ENCODE measurements around the gene APPL2.

Gene APPL2

GRCh38 chr12:105222284-105222655 is 13.7 kb downstream of the APPL2 start:
- no peak for DNase-seq

GRCh38 chr12:105221583-105222283 is 14.2 kb downstream of the APPL2 start:
- DNase-seq = no peak

DNA sequence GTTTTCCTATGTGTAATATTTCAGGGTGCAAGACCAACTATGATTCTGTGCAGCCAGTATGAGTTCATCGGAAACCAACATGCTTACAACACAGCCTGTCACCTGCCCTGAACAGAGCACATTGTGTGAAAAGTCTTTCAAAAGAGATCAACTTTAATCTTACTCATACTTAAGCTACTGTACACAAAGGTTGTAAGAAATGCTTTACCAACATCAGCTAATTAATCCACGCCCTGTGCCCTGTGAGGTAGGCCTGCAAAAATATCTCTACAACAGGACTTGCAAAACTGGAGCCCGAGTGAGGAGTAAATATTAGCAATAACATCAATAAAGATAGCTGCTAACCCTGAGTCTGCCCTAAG is 15.1 kb downstream of the APPL2 start:
- DNase-seq = no peak

DNA sequence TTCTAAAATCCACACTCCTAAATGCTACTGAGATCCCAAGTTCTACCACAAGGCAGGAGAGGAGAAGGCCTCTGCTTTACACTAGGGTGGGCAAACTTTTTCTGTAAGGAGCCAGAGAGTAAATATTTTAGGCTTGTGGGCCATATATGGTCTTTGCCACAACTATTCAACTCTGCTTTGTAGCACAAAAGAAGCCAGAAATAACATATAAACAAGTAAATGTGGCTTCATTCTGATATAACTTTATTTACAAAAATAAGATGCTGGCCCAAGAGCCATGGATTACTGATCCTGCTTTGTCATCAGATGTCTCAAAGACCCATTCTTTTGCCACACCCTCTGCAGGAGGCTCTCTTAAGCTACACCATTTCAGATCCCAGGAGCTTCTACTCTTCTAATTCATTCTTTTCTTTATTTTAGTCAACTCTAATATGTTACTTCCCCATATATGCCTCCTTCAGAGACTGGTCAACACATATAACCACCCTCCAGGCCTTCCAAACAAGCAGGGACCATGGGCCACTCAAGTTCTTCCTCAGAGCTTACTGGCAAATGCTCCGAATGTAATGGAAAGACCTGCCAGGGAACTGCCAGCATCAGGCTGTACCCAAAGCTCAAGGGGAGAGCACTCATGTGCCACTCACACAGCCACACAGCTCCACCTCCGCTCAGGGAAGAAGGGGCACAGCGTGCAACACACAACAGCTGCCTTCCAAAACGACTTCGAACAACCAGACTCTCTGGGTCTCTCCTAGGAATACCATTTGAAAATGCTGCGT is 15.6 kb downstream of the APPL2 start:
- DNase-seq = no peak

GRCh38 chr12:105219261-105220028 is 16.5 kb downstream of the APPL2 start:
- DNase-seq = no peak

DNA sequence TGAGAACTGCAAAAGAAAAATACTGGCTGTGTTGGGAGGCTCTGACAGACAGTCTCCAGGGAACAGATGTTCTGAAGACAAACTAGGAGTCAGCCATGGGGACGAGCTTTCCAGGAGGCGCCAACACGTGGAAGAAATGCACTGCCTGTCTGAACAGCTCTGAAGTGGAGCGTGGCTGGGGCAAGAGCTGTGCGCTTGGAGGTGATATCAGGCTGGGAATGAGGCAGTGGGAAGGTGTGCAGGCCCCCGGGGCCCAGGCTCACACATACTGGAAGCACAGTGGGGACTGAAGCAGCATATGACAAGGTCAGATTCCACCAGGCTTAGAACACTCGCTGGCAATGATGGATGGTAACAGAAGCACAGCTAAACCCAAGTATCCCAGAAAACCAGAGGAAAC is 17.5 kb downstream of the APPL2 start:
- DNase-seq = no peak

- no peak for DNase-seq
These were observed 21.2 kb downstream of the APPL2 start for GRCh38 chr12:105214670-105215375.

- DNase-seq = no peak
These were observed 21.8 kb downstream of the APPL2 start for GRCh38 chr12:105214148-105214547.

- no peak for DNase-seq
These were observed 23.5 kb downstream of the APPL2 start for GRCh38 chr12:105212438-105212837.

- DNase-seq = no peak
These were observed 26.9 kb downstream of the APPL2 start for GRCh38 chr12:105209091-105209490.

DNA sequence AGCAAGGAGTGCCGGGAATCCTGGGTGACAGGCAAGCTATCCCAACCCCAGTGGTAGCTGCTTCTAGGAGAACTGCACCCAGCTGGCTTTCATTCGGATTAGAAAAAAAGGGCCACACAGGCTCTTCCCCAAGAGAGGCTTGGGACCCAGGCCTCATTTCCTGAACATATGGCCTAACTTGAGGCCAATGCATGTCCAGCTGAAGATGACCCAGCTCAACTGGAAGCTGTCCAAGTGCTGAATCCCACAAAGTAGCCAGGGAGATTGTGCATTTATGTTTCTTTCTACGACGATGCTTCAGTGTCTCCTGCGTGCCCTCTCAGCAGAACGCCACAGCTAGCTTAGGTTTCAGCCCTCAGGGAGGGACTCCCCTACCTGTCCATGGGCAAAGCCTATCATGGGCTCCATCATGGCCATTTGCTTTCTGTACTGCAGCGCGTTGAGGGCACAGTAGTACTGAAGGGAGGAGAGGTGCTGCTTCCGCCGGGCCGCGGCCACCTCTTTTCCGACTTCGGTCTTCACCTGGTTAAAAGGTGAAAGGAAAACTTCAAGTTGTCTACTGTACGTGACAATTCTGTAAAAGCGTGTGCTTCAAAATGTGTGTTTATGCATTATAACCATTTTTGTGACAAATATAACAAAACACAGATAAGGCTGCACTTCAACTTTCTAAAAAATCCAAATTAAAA is 29.1 kb downstream of the APPL2 start:
- DNase-seq = no peak

DNA sequence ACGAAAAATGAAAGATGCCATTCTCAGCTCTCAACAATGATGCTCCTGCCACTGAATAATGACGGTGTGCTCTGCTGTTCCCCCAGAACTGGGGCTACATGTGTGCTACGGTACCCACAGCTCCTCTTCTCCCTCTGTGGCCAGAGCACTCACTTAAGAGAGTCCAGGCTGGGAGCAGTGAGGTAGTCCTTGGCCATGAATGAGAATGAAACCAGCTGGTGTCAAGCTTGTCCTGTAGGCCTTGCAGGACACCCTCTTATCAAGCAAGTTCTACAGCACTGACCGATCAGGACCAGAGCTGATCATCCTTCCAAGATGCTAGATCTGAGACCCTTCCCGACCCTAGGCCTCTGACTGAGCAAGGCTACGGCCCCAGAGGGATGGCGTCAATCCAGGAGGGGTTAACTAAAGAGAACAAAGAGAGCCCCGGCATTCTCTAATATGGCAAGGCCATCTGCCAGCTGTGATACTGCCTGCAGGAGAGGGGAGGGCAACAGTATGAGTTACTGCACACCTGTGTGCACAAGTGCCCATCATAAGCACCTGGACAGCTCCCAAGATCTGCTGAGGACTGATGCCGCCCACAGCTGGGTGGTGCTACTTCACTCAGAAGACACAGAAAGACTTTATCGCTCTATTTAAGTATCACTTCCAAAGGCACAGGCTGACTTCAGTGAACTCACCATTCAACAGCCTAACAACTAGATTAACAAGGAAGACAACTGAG is 30.5 kb downstream of the APPL2 start:
- DNase-seq = no peak

DNA sequence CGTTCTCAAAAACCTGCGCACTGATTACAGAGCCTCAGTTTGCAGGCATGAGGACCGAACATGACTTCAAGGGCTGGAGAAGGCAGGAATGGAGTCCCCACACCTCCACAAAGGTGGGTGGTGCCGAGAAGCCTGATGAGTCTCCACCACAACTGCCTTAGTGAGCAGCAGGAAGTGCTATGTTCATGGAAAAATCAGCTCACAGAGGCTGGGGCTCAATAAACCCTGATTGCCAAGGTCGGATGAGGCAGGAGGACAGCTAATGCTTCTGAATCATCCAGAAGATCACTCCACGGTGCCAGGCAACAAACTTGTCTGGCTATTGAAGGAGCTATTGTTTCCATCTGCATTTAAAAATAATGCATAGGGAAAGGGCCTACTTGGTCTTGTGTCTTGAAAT is 31.1 kb downstream of the APPL2 start:
- no peak for DNase-seq

DNA sequence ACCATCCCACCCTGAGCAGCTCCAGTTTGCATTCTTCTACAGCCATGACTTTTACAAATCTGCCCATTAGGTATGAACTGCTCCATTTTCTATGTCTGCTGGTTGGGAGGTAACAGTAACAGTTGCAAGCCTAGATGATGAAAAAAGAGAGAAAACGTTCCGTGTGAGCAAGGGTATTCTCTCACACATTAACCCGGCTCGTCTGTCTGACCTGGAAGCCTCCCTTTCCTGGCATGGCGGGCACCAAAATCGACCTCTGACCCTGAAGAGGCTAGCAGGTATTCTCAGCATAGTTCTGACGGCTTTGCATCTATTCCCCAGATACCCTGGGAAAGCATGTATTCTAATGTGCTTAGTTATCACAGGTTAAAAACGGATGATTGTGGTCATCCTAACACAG is 31.8 kb downstream of the APPL2 start:
- DNase-seq = no peak

GRCh38 chr12:105202202-105202601 is 33.8 kb downstream of the APPL2 start:
- no peak for DNase-seq

- no peak for DNase-seq
These were observed 34.7 kb downstream of the APPL2 start for GRCh38 chr12:105201299-105201698.

DNA sequence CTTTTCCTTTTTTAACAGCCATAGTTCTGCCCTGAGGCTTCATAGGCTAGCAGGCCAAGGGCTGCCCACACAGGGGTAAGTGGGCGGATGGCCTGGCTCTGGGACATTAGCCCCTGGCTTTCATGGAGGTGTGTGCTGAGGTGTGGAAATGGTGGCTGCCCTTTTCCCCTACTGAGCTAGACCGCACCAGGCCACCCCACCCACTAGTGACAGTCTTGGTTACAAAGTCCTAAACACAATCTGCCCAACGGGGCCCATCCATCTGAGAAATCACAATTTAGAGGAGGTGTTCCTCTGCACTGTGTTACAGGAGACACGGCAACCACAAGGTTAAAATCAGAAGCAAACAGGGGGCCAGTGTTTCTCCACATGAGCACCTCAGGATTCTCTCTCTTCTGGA is 35.6 kb downstream of the APPL2 start:
- no peak for DNase-seq

DNA sequence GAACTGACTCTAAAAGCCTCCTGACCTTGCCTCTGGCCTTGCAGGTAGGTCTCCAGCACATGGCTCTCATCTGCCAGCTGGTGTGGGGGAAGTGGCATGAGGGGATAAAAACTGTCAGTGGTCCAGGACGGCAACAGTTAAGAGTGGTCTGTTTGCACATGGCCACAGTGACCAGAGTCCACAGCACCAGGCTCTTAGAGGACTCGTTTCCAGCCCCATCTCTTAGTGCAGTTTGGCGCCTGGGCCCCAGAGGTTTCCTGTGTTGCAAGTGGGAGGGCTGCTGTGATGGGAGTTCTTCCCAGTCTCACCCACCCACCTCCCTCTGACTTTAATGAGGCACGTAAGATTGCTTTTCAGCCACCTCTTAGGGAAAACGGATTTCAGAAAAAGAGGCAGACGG is 37.0 kb downstream of the APPL2 start:
- DNase-seq = no peak

- no peak for DNase-seq
These were observed 39.9 kb downstream of the APPL2 start for GRCh38 chr12:105196090-105196489.

DNA sequence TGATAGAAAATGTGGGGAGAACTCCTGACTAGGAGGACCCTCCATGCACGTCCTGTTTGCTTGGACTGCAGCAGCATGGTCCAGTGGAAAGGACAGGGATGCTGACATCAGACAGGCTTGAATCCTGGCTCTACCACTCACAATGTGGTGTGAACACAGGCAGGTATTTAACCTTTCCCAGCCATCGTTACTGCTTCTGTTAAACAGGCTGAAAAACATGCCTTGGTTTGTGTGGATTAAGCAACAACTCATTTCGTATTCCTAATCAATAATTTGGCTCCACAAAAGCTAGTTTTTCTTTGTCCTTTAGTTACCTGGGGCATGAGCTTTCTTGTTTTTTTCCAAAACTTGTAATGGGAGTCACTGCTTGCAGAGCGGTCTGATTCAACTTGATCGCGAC is 41.0 kb downstream of the APPL2 start:
- no peak for DNase-seq

DNA sequence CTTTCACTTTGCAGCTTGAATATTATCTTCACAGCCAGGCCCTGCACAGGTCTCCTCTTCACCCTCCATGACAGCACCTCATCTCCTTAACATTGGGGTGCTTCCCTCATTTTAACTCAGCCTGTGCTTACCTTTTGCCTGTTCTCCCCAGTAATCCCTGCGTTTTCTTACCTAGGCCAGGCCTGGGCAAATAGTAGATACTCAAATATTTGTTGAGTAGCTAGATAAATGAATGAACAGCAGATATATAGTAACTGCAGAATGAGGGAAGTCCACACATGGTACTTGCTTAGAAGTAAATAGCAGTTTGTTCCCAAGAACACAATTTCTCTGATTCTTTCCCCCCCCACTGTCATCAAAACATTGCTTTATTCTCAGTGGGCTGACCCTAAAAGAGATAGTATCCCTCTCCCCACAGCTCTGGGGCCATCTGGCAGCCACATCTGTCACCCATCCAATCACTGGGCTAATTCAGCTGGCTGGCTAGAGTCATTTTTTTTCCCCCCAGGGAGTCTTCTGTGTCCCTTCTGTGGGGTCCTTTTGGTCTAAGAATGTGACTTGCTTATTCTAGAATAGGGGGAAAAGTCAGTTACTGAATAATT is 43.2 kb downstream of the APPL2 start:
- DNase-seq = no peak

DNA sequence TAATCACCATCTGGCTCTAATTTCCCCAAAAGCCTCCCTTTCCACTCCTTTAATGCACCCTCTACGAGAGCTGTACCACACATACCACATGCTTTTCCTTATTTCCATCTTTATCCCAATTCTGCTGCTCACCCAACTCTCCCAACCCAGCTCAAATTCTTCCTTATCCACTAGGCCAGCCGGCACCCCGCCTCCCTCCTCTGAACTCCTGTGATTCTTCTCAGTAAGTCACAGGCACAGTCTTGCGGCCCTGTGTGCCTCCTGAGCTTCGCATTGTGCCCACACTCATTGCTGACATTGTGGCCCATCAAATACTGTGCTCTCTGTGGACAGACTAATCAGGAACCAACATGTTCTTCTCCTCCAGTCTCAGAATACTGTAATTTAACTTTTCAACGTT is 45.4 kb downstream of the APPL2 start:
- DNase-seq = no peak
